ENCODE measurements around the gene FSD1L.
"Not testable (repeated sequence)": the region's sequence is repeated elsewhere in the genome, so short reads cannot be mapped to it uniquely, and the experiment has no call there.

FSD1L gene

GRCh38 chr9:105531530-105531929, 83.7 kb downstream of the FSD1L start:
- TF ChIP-seq ZFX (IDR thresholded peaks at IDR 0.05; ENCODE audit: borderline replicate concordance) (no peak), CTCF (IDR thresholded peaks at IDR 0.05) (no peak)
- H3K27ac ChIP-seq: no peak overlapping the region

GRCh38 chr9:105535920-105536668, 88.3 kb downstream of the FSD1L start:
- H3K27ac ChIP-seq: no peak overlapping the region
- TF ChIP-seq CTCF (IDR thresholded peaks at IDR 0.05) (no peak), ZFX (IDR thresholded peaks at IDR 0.05; ENCODE audit: borderline replicate concordance) (no peak)

- TF ChIP-seq CTCF (IDR thresholded peaks at IDR 0.05) (0 out of 2 replicates have a peak, but pooled peaks have one; percentile 21), ZFX (IDR thresholded peaks at IDR 0.05; ENCODE audit: borderline replicate concordance) (no peak)
- no peak overlapping the region for H3K27ac ChIP-seq
These were observed 91.6 kb downstream of the FSD1L start for GRCh38 chr9:105539452-105539851.

- H3K27ac ChIP-seq: no peak overlapping the region
- TF ChIP-seq ZFX (IDR thresholded peaks at IDR 0.05; ENCODE audit: borderline replicate concordance) (no peak), CTCF (IDR thresholded peaks at IDR 0.05) (no peak)
These were observed 94.0 kb downstream of the FSD1L start for GRCh38 chr9:105541838-105542237.

- no peak for TF ChIP-seq CTCF (IDR thresholded peaks at IDR 0.05)
- no peak for TF ChIP-seq ZFX (IDR thresholded peaks at IDR 0.05; ENCODE audit: borderline replicate concordance)
- H3K27ac ChIP-seq: no peak overlapping the region
These were observed 106.2 kb downstream of the FSD1L start for GRCh38 chr9:105554042-105554441.

GRCh38 chr9:105557804-105558610, 110.2 kb downstream of the FSD1L start, which contains the start of gene FKTN:
Gene FKTN, plus strand, starts transcription at chr9:105558131. Its CDS starts 16,902 bp downstream, at chr9:105575033.
- TF ChIP-seq CTCF (IDR thresholded peaks at IDR 0.05) (no peak), ZFX (IDR thresholded peaks at IDR 0.05; ENCODE audit: borderline replicate concordance) (no peak)
- peak within 1 kb of the TSS; percentile 49 for H3K27ac ChIP-seq

- TF ChIP-seq ZFX (IDR thresholded peaks at IDR 0.05; ENCODE audit: borderline replicate concordance) (no peak), CTCF (IDR thresholded peaks at IDR 0.05) (no peak)
- no peak overlapping the region for H3K27ac ChIP-seq
These were observed 124.6 kb downstream of the FSD1L start for GRCh38 chr9:105572455-105572854.

- H3K27ac ChIP-seq: not testable (repeated sequence)
These were observed 132.1 kb downstream of the FSD1L start for GRCh38 chr9:105579952-105580351.

- H3K27ac ChIP-seq: not testable (repeated sequence)
These were observed 133.7 kb downstream of the FSD1L start for GRCh38 chr9:105581550-105581949.

All from 22Rv1 (cell line).